HepG2 (cell line): Measurements from ENCODE around the gene TBC1D16. TPM values are rescaled to one million over a fixed set of nuclear protein-coding genes. Genes with fewer than 3 reads are reported as not detected.

Experiments
- ATAC-seq: fragments of 200-7000 bp; cut with Tn5 transposase; 3 replicates; pipeline ENCODE4 v1.9.1; 2020; ENCODE audit warnings: mild to moderate bottlenecking, moderate library complexity
- BruUV-seq: library from RNA; stranded (reverse); fragments of 400-500 nt; replicated peaks from 2 replicates; lab custom pipeline; 2021; lab: Mats Ljungman, UMichigan
- CTCF ChIA-PET: fragments of 300-600 bp; formaldehyde crosslinking; extraction: SDS; loops from one replicate; lab custom pipeline; 2021; ENCODE audit warnings: low total read pairs, inconsistent platforms, low intra/inter-chr PET ratio; lab: Yijun Ruan, JAX
- POLR2A ChIA-PET: fragments of 350-600 bp; sonication (Branson Sonifier 250); formaldehyde crosslinking; loops from one replicate; lab custom pipeline; 2020; ENCODE audit warnings: antibody characterized with exemption, inconsistent platforms; lab: Yijun Ruan, JAX
- DNase-seq: peaks from one replicate; pipeline ENCODE4 v3.0.0-alpha.2; 2015; ENCODE audit warnings: low spot score
- FAIRE-seq: peaks from 3 replicates; lab custom pipeline; 2011; peaks lifted over from hg19 to GRCh38; lab: Jason Lieb, UNC
- H2AFZ ChIP-seq: one replicate; pipeline ENCODE4 v1.6.1; 2011; ENCODE audit warnings: low read length, inconsistent platforms
- H3K27ac ChIP-seq: fragments of 300-600 bp; 3 replicates; pipeline ENCODE4 v1.8.0; 2011; ENCODE audit warnings: mixed run types, mild to moderate bottlenecking, mixed read lengths, low read length, inconsistent platforms; ENCODE audit not compliant: insufficient read depth; ENCODE audit errors: extremely low read length
- H3K27me3 ChIP-seq, 2 experiments: fragments of 200-600 bp in 1 of 2; 2 replicates in 1 of 2; 3 replicates in 1 of 2; pipeline versions ENCODE4 v1.6.0 to v1.8.0; 2011; ENCODE audit warnings: low read length in 2 of 2, mild to moderate bottlenecking in 2 of 2, moderate library complexity in 2 of 2, inconsistent platforms in 1 of 2; ENCODE audit not compliant: insufficient read depth in 2 of 2, control insufficient read depth in 1 of 2
- H3K36me3 ChIP-seq, 2 experiments: fragments of 200-600 bp in 1 of 2; replicated peaks in 1 of 2; 2 replicates in 1 of 2; 3 replicates in 1 of 2; pipeline versions ENCODE4 v1.5.1 to v1.8.0; 2011; ENCODE audit warnings: low read length in 2 of 2, inconsistent platforms in 1 of 2; ENCODE audit not compliant: insufficient read depth in 2 of 2, control insufficient read depth in 1 of 2
- H3K4me1 ChIP-seq: 2 replicates; pipeline ENCODE4 v1.5.1; 2012; ENCODE audit warnings: low read length, inconsistent platforms; ENCODE audit not compliant: insufficient read depth
- H3K4me2 ChIP-seq: 2 replicates; pipeline ENCODE4 v1.6.0; 2011; ENCODE audit warnings: low read depth, low read length, inconsistent platforms
- H3K4me3 ChIP-seq, 3 experiments: fragments of 200-600 bp in 1 of 3; sonication (generic), shearing (Covaris generic) in 1 of 3; replicated peaks in 1 of 3; 2 replicates each; pipeline ENCODE4 v1.5.1; 2011 to 2016; ENCODE audit warnings: low read length in 3 of 3, inconsistent platforms in 2 of 3, low read depth in 2 of 3, mild to moderate bottlenecking in 2 of 3, control low read depth in 1 of 3, mixed read lengths in 1 of 3; ENCODE audit not compliant: insufficient read depth in 1 of 3
- H3K79me2 ChIP-seq: one replicate; pipeline ENCODE4 v1.6.1; 2011; ENCODE audit warnings: low read length, inconsistent platforms; ENCODE audit not compliant: insufficient read depth
- H3K9ac ChIP-seq: 2 replicates; pipeline ENCODE4 v1.6.0; 2011; ENCODE audit warnings: mild to moderate bottlenecking, low read depth, low read length, inconsistent platforms; ENCODE audit not compliant: insufficient read depth
- H3K9me3 ChIP-seq: 2 replicates; pipeline ENCODE4 v1.5.1; 2012; ENCODE audit warnings: mild to moderate bottlenecking, low read length
- H4K20me1 ChIP-seq: 2 replicates; pipeline ENCODE4 v1.6.0; 2011; ENCODE audit warnings: inconsistent platforms, mild to moderate bottlenecking, low read length, moderate library complexity; ENCODE audit not compliant: insufficient read depth
- BCL6 ChIP-seq: IDR thresholded peaks from 2 replicates; pipeline ENCODE4 v1.6.1; 2016; ENCODE audit warnings: missing genetic modification reagents, missing compliant biosample characterization
- GLI4 ChIP-seq: sonication (generic); formaldehyde crosslinking; IDR thresholded peaks from 2 replicates; pipeline ENCODE4 v1.5.1; 2020; ENCODE audit warnings: missing genetic modification reagents, mild to moderate bottlenecking, moderate library complexity, borderline replicate concordance
- JUNB ChIP-seq: sonication (generic); formaldehyde crosslinking; IDR thresholded peaks from 2 replicates; pipeline ENCODE4 v1.8.0; 2022; ENCODE audit warnings: missing genetic modification reagents, mild to moderate bottlenecking, borderline replicate concordance
- KDM1A ChIP-seq: IDR thresholded peaks from 2 replicates; pipeline ENCODE4 v1.6.1; 2016; ENCODE audit warnings: missing compliant biosample characterization
- LRRFIP1 ChIP-seq: sonication (generic); formaldehyde crosslinking; conservative IDR thresholded peaks from 2 replicates; pipeline ENCODE4 v1.4.0; 2020; ENCODE audit warnings: missing genetic modification reagents
- NR3C1 ChIP-seq: sonication (generic); formaldehyde crosslinking; IDR thresholded peaks from 2 replicates; pipeline ENCODE4 v1.4.0; 2020; ENCODE audit warnings: missing genetic modification reagents
- TCF7 ChIP-seq: sonication (generic); IDR thresholded peaks from 2 replicates; pipeline ENCODE4 v1.6.1; 2016; ENCODE audit warnings: antibody characterized with exemption, low read depth
- THYN1 ChIP-seq: sonication (generic); formaldehyde crosslinking; IDR thresholded peaks from 2 replicates; pipeline ENCODE4 v1.8.1; 2023; ENCODE audit warnings: low read depth, mild to moderate bottlenecking, moderate library complexity, missing genetic modification reagents, borderline replicate concordance
- ZNF740 ChIP-seq: sonication (generic); formaldehyde crosslinking; IDR thresholded peaks from 2 replicates; pipeline ENCODE4 v1.4.0; 2020; ENCODE audit warnings: missing genetic modification reagents
- ZNF775 ChIP-seq: sonication (generic); formaldehyde crosslinking; IDR thresholded peaks from 2 replicates; pipeline ENCODE4 v1.4.0; 2020; ENCODE audit warnings: missing genetic modification reagents, mild to moderate bottlenecking, moderate library complexity, borderline replicate concordance
- WGBS: methylation state at CpG from one replicate; pipeline ENCODE4 v1.1.6; 2017; ENCODE audit warnings: low lambda C conversion rate; 5-methylcytosine and 5-hydroxymethylcytosine counted together
- in situ Hi-C: cut with HindIII; loops from 2 replicates; pipeline ENCODE4 v1.10.0; 2017; ENCODE audit warnings: low pct_unique_long_range_greater_than_20kb; ENCODE audit not compliant: extremely low pct_ligation_motif_present
- intact Hi-C: fragments of 100-400 bp; cut with micrococcal nuclease; formaldehyde crosslinking; loops from one replicate; pipeline ENCODE4 v1.10.0; 2022; ENCODE audit not compliant: unreplicated experiment
- polyA plus RNA-seq, 8 experiments: library from polyadenylated mRNA; depleted of rRNA in 3 of 8; stranded (reverse) in 7 of 8; unstranded in 1 of 8; fragments of >200 nt; fragmentation: Illumina TruSeq in 4 of 8; extraction: Trizol in 4 of 8; gene quantifications; 2 replicates each; pipeline versions ENCODE4 v1.2.1 to v1.2.3, GENCODE V29; 2011 to 2016; ENCODE audit warnings: low read depth in 4 of 8, missing spikeins in 1 of 8, mixed read lengths in 1 of 8; ENCODE audit not compliant: insufficient read depth in 1 of 8
- total RNA-seq, 5 experiments: library from RNA; depleted of rRNA; stranded (reverse); fragments of >200 nt; fragmentation: Illumina TruSeq; extraction: Trizol; gene quantifications; 2 replicates each; pipeline ENCODE4 v1.2.3, GENCODE V29; 2016; ENCODE audit warnings: low read depth in 1 of 5
- TF ChIP-seq, protein P1 (sequence below): sonication (generic); formaldehyde crosslinking; IDR thresholded peaks from 2 replicates; pipeline ENCODE4 v1.5.0; 2020; ENCODE audit warnings: missing genetic modification reagents
- TF ChIP-seq, protein P2 (sequence below), 2 experiments: IDR thresholded peaks; 2 replicates each; pipeline ENCODE4 v1.6.1; 2011 to 2012; ENCODE audit warnings: low read length in 2 of 2, borderline replicate concordance in 1 of 2, low read depth in 1 of 2, mild to moderate bottlenecking in 1 of 2, moderate library complexity in 1 of 2

Gene TBC1D16
- total and polyA plus RNA-seq, 2 of the 13 experiments (the other 11 are each of a cell fraction or from before 2014, with no cell fraction given) = 14.9 to 24.9 TPM

GRCh38 chr17:79922116-79922601 is 113.5 kb downstream of the TBC1D16 start:
- TF ChIP-seq THYN1 = no peak
- TF ChIP-seq ZNF775 (CRISPR knock-in tag) = no peak
- peak; percentile 38; the same call in 1 of the 2 replicates for TF ChIP-seq ZNF740
- TF ChIP-seq, protein P1, sequence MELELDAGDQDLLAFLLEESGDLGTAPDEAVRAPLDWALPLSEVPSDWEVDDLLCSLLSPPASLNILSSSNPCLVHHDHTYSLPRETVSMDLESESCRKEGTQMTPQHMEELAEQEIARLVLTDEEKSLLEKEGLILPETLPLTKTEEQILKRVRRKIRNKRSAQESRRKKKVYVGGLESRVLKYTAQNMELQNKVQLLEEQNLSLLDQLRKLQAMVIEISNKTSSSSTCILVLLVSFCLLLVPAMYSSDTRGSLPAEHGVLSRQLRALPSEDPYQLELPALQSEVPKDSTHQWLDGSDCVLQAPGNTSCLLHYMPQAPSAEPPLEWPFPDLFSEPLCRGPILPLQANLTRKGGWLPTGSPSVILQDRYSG (CRISPR knock-in tag) = no peak
- TF ChIP-seq LRRFIP1 = no peak
- TF ChIP-seq JUNB = no peak
- TF ChIP-seq NR3C1 (CRISPR knock-in tag) = no peak
- TF ChIP-seq, protein P2, sequence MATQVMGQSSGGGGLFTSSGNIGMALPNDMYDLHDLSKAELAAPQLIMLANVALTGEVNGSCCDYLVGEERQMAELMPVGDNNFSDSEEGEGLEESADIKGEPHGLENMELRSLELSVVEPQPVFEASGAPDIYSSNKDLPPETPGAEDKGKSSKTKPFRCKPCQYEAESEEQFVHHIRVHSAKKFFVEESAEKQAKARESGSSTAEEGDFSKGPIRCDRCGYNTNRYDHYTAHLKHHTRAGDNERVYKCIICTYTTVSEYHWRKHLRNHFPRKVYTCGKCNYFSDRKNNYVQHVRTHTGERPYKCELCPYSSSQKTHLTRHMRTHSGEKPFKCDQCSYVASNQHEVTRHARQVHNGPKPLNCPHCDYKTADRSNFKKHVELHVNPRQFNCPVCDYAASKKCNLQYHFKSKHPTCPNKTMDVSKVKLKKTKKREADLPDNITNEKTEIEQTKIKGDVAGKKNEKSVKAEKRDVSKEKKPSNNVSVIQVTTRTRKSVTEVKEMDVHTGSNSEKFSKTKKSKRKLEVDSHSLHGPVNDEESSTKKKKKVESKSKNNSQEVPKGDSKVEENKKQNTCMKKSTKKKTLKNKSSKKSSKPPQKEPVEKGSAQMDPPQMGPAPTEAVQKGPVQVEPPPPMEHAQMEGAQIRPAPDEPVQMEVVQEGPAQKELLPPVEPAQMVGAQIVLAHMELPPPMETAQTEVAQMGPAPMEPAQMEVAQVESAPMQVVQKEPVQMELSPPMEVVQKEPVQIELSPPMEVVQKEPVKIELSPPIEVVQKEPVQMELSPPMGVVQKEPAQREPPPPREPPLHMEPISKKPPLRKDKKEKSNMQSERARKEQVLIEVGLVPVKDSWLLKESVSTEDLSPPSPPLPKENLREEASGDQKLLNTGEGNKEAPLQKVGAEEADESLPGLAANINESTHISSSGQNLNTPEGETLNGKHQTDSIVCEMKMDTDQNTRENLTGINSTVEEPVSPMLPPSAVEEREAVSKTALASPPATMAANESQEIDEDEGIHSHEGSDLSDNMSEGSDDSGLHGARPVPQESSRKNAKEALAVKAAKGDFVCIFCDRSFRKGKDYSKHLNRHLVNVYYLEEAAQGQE (IDR thresholded peaks at IDR 0.05; ENCODE audit: borderline replicate concordance in 1 of 2, low read depth in 1 of 2, low read length in 2 of 2) = no peak
- TF ChIP-seq TCF7 = no peak
- no peak for TF ChIP-seq KDM1A (CRISPR knock-in tag)
- peak; percentile 61 for TF ChIP-seq BCL6 (CRISPR knock-in tag)
- no peak for TF ChIP-seq GLI4
- no peak for DNase-seq
- H3K79me2 ChIP-seq = no peaks in the 10 kb centered on the region
- no peak for ATAC-seq
- no peaks in the 10 kb centered on the region for H3K9me3 ChIP-seq
- H2AFZ ChIP-seq = no peak overlapping the region
- in situ Hi-C loops (no loop called here), intact Hi-C loops (no loop called here)
- peaks cover 73% of the 10 kb centered on the region for H3K4me1 ChIP-seq
- H3K36me3 ChIP-seq = no peaks in the 10 kb centered on the region
- WGBS = 61% methylated on average over 18 of the region's 18 CpGs
- peaks cover 3 to 32% of the 10 kb centered on the region in 2 experiments; a peak in 4 of 5 replicates for H3K27me3 ChIP-seq
- BruUV-seq = no TSS peak
- POLR2A ChIA-PET = interaction anchor here (1.7 kb wide), 1 partner anchor 9 kb away, joined by 5 read pairs; no protein-coding TSS in a partner anchor
- FAIRE-seq = no peak
- CTCF ChIA-PET = no interaction called here
- no peaks in the 10 kb centered on the region for H4K20me1 ChIP-seq
- no peak overlapping the region for H3K9ac ChIP-seq
- H3K27ac ChIP-seq = no peak overlapping the region
- H3K4me3 ChIP-seq = no peak overlapping the region
- H3K4me2 ChIP-seq = no peak overlapping the region
